GM12878 (cell line): ENCODE data around the gene APOBEC3H. TPM values are rescaled to one million over a fixed set of nuclear protein-coding genes. Genes with fewer than 3 reads are reported as not detected.

Experiments used
- ATAC-seq: fragments of 200-7000 bp; cut with Tn5 transposase; 3 replicates; pipeline ENCODE4 v1.9.1; 2020; ENCODE audit warnings: mild to moderate bottlenecking, moderate library complexity
- BruUV-seq: library from RNA; stranded (reverse); fragments of 400-500 nt; replicated peaks from 2 replicates; lab custom pipeline; 2021; lab: Mats Ljungman, UMichigan
- CTCF ChIA-PET: fragments of 300-600 bp; sonication (Branson Sonifier 250); formaldehyde crosslinking; extraction: SDS; loops from one replicate; lab custom pipeline; 2021; ENCODE audit warnings: inconsistent platforms; lab: Yijun Ruan, JAX
- POLR2A ChIA-PET: fragments of 350-600 bp; formaldehyde crosslinking; extraction: SDS; loops from one replicate; lab custom pipeline; 2021; ENCODE audit warnings: inconsistent platforms; lab: Charles Lee
- RAD21 ChIA-PET: fragments of 300-600 bp; sonication (Branson Sonifier 250); formaldehyde crosslinking; loops from one replicate; lab custom pipeline; 2023; ENCODE audit warnings: antibody characterized with exemption; ENCODE audit not compliant: unreplicated experiment; lab: Charles Lee
- SMC1A ChIA-PET: fragments of 300-600 bp; sonication (Branson Sonifier 250); formaldehyde crosslinking; loops from one replicate; lab custom pipeline; 2023; ENCODE audit not compliant: unreplicated experiment, uncharacterized antibody; lab: Charles Lee
- DNase-seq: peaks from one replicate; pipeline ENCODE4 v3.0.0-alpha.2; 2011; ENCODE audit warnings: low read depth, low spot score
- FAIRE-seq: peaks from 3 replicates; lab custom pipeline; 2011; peaks lifted over from hg19 to GRCh38; lab: Jason Lieb, UNC
- H2AFZ ChIP-seq: 2 replicates; pipeline ENCODE4 v1.6.0; 2011; ENCODE audit warnings: low read depth, low read length, control low read depth; ENCODE audit not compliant: control insufficient read depth
- H3K27ac ChIP-seq: 2 replicates; pipeline ENCODE4 v1.5.1; 2011; ENCODE audit warnings: control low read depth; ENCODE audit not compliant: control insufficient read depth, insufficient read depth
- H3K27me3 ChIP-seq, 2 experiments: replicated peaks in 1 of 2; 2 replicates each; pipeline versions ENCODE4 v1.6.0 to v1.6.1; 2011; ENCODE audit warnings: low read length in 1 of 2; ENCODE audit not compliant: control insufficient read depth in 2 of 2, insufficient read depth in 2 of 2
- H3K36me3 ChIP-seq, 2 experiments: 2 replicates each; pipeline ENCODE4 v1.5.1; 2011; ENCODE audit warnings: low read length in 1 of 2; ENCODE audit not compliant: control insufficient read depth in 2 of 2, insufficient read depth in 2 of 2
- H3K4me1 ChIP-seq: 2 replicates; pipeline ENCODE4 v1.6.1; 2011; ENCODE audit warnings: mild to moderate bottlenecking, low read length, moderate library complexity, mixed read lengths; ENCODE audit not compliant: control insufficient read depth, insufficient read depth
- H3K4me2 ChIP-seq: 2 replicates; pipeline ENCODE4 v1.6.0; 2011; ENCODE audit warnings: control low read depth; ENCODE audit not compliant: control insufficient read depth, insufficient read depth
- H3K4me3 ChIP-seq: fragments of 200-600 bp; sonication (generic); 2 replicates; pipeline ENCODE4 v1.5.1; 2016
- H3K79me2 ChIP-seq: 2 replicates; pipeline ENCODE4 v1.6.0; 2011; ENCODE audit warnings: low read length; ENCODE audit not compliant: control insufficient read depth, insufficient read depth
- H3K9ac ChIP-seq: 2 replicates; pipeline ENCODE4 v1.8.0; 2011; ENCODE audit warnings: low read length, control low read depth, mixed read lengths; ENCODE audit not compliant: control insufficient read depth, insufficient read depth
- H3K9me3 ChIP-seq: replicated peaks from 3 replicates; pipeline ENCODE4 v1.5.1; 2011; ENCODE audit warnings: mild to moderate bottlenecking, low read length; ENCODE audit not compliant: control insufficient read depth, insufficient read depth
- H4K20me1 ChIP-seq: 2 replicates; pipeline ENCODE4 v1.6.0; 2011; ENCODE audit not compliant: control insufficient read depth, insufficient read depth
- CREB1 ChIP-seq: IDR thresholded peaks from 2 replicates; pipeline ENCODE4 v1.6.1; 2012; ENCODE audit warnings: low read depth, mild to moderate bottlenecking, inconsistent platforms
- MTA2 ChIP-seq: fragments of 450-650 bp; IDR thresholded peaks from 2 replicates; pipeline ENCODE4 v1.6.1; 2016; ENCODE audit warnings: low read depth, mild to moderate bottlenecking, moderate library complexity
- RB1 ChIP-seq: fragments of 450-650 bp; formaldehyde crosslinking; IDR thresholded peaks from 2 replicates; pipeline ENCODE4 v1.6.1; 2017; ENCODE audit warnings: mild to moderate bottlenecking, borderline replicate concordance
- WGBS: methylation state at CpG from one replicate; pipeline ENCODE4 v1.1.6; 2016; ENCODE audit warnings: low lambda C conversion rate; ENCODE audit not compliant: insufficient replicate concordance, insufficient coverage; ENCODE audit errors: missing lambda C conversion rate; 5-methylcytosine and 5-hydroxymethylcytosine counted together
- in situ Hi-C: fragments of 300-500 bp; cut with MboI; formaldehyde crosslinking; loops from 9 replicates; pipeline ENCODE4 v1.14.3; 2018; ENCODE audit warnings: mixed read lengths
- intact Hi-C: fragments of 100-400 bp; cut with micrococcal nuclease; formaldehyde crosslinking; loops from one replicate; pipeline ENCODE4 v1.14.2; 2022; ENCODE audit not compliant: unreplicated experiment
- polyA plus RNA-seq, 11 experiments: library from polyadenylated mRNA; depleted of rRNA in 4 of 11; unstranded in 6 of 11; stranded (reverse) in 5 of 11; fragments of >200 nt; fragmentation: Nextera tagmentation in 4 of 11; fragmentation: Illumina TruSeq in 1 of 11; extraction: Ambion mirVana in 4 of 11; extraction: Trizol in 1 of 11; gene quantifications; 1 replicate in 1 of 11; 2 replicates in 10 of 11; pipeline versions ENCODE4 v1.2.1 to v1.2.3, GENCODE V29; 2011 to 2016; ENCODE audit warnings: inconsistent platforms in 2 of 11, missing spikeins in 2 of 11, low read depth in 1 of 11
- total RNA-seq, 4 experiments: library from RNA; depleted of rRNA in 3 of 4; stranded (reverse); fragments of >200 nt in 3 of 4; fragmentation: Illumina TruSeq in 1 of 4; extraction: Trizol in 1 of 4; gene quantifications; 2 replicates each; pipeline versions ENCODE4 v1.2.1 to v1.2.3, GENCODE V29; 2013 to 2021
- TF ChIP-seq, protein P1 (sequence below): IDR thresholded peaks from 2 replicates; pipeline ENCODE4 v1.6.1; 2011; ENCODE audit warnings: low read depth, mild to moderate bottlenecking, low read length, moderate library complexity, borderline replicate concordance; ENCODE audit errors: extremely low read depth

APOBEC3H gene
- total and polyA plus RNA-seq, 10 of the 15 experiments (the other 5 are each of a cell fraction or from before 2014, with no cell fraction given): 7.5 to 23.0 (median 14.8) TPM

DNA sequence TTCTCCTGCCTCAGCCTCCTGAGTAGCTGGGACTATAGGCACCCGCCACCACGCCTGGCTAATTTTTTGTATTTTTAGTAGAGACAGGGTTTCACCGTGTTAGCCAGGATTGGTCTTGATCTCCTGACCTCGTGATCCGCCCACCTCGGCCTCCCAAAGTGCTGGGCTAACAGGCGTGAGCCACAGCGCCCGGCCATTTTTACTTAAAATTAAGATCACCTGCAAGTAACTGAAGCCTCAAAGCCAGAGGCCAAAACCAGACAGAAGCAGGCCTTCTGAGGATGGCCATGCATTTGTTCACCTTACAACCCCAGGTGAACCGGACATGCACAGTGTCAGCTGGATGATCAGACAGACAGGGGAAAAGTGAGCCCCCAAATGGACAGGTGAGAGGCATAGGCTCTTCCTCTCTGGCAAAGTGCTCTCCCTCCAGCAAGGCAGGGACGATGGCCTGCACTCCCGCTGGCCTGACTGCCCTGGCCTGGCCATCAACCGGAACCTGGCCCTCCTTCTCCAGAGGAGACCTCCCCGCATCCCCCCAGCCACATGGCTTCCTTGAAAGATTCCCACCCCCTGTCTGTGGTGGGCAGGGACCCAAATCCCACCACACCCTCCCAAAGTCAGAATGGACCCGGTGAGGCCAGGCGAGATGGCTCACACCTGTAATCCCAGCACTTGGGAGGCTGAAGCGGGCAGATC, 25.9 kb downstream of the APOBEC3H start:
- no peak for DNase-seq
- no peaks in the 10 kb centered on the region for H3K36me3 ChIP-seq
- H3K9ac ChIP-seq: no peak overlapping the region
- H3K4me3 ChIP-seq: no peak overlapping the region
- in situ Hi-C loops: loop anchor here (10.0 kb wide), 1 partner anchor 358 kb away; no protein-coding TSS in a partner anchor
- H3K4me2 ChIP-seq: no peak overlapping the region
- H3K4me1 ChIP-seq: peaks cover 4% of the 10 kb centered on the region
- CTCF ChIA-PET: interaction anchor here (1.0 to 7.6 kb wide), 5 partner anchors 28 to 253 kb away, joined by 3 to 74 read pairs (median 5); partner anchors contain the start of gene APOBEC3D
- TF ChIP-seq, protein P1, sequence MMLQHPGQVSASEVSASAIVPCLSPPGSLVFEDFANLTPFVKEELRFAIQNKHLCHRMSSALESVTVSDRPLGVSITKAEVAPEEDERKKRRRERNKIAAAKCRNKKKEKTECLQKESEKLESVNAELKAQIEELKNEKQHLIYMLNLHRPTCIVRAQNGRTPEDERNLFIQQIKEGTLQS: no peak
- TF ChIP-seq CREB1 (no peak), MTA2 (no peak), RB1 (no peak)
- H3K27me3 ChIP-seq: no peaks in the 10 kb centered on the region
- no peak for ATAC-seq
- RAD21 ChIA-PET: interaction anchor here (0.7 to 1.6 kb wide), 4 partner anchors 9 to 354 kb away, joined by 3 to 5 read pairs (median 3); no protein-coding TSS in a partner anchor
- intact Hi-C loops: loop anchor here (10.0 kb wide), 1 partner anchor 358 kb away; no protein-coding TSS in a partner anchor
- SMC1A ChIA-PET: interaction anchor here (0.7 kb wide), 1 partner anchor 28 kb away, joined by 4 read pairs; no protein-coding TSS in a partner anchor
- no peak overlapping the region for H2AFZ ChIP-seq
- 78% methylated on average over 14 of the region's 17 CpGs for WGBS
- POLR2A ChIA-PET: interaction anchor here (0.5 to 1.2 kb wide), 3 partner anchors 26 to 99 kb away, joined by 3 read pairs; no protein-coding TSS in a partner anchor
- no TSS peak for BruUV-seq
- no peaks in the 10 kb centered on the region for H3K79me2 ChIP-seq
- no peaks in the 10 kb centered on the region for H4K20me1 ChIP-seq
- FAIRE-seq: no peak
- H3K9me3 ChIP-seq: no peaks in the 10 kb centered on the region
- H3K27ac ChIP-seq: no peak overlapping the region
